GM21786 (cell line): ENCODE results near the gene ADAMTS12.
"Not testable (repeated sequence)": the region's sequence is repeated elsewhere in the genome, so short reads cannot be mapped to it uniquely, and the experiment has no call there.

Experiments used
- ATAC-seq: cut with Tn5 transposase; IDR thresholded peaks from one replicate; pipeline ENCODE4 v1.9.1; 2021; ENCODE audit not compliant: unreplicated experiment

Gene ADAMTS12

GRCh38 chr5:33903118-33903517, 11.3 kb upstream of the ADAMTS12 start:
- no peak for ATAC-seq

- ATAC-seq = no peak
These were observed 9.4 kb upstream of the ADAMTS12 start for GRCh38 chr5:33901156-33901555.

GRCh38 chr5:33894566-33894965, 2.8 kb upstream of the ADAMTS12 start:
- no peak for ATAC-seq

- no peak for ATAC-seq
These were observed 889 bp upstream of the ADAMTS12 start for GRCh38 chr5:33892620-33893137.

GRCh38 chr5:33891446-33891787, 373 bp downstream of the ADAMTS12 start:
- ATAC-seq = peak; percentile 5

GRCh38 chr5:33890131-33891032, 1.4 kb downstream of the ADAMTS12 start:
- peak; percentile 68 for ATAC-seq

- no peak for ATAC-seq
These were observed 3.2 kb downstream of the ADAMTS12 start for GRCh38 chr5:33888587-33888986.

- no peak for ATAC-seq
These were observed 4.5 kb downstream of the ADAMTS12 start for GRCh38 chr5:33887268-33887667.

- ATAC-seq = no peak
These were observed 5.5 kb downstream of the ADAMTS12 start for GRCh38 chr5:33886283-33886682.

- ATAC-seq = no peak
These were observed 6.1 kb downstream of the ADAMTS12 start for GRCh38 chr5:33885679-33886078.

GRCh38 chr5:33883482-33883881, 8.3 kb downstream of the ADAMTS12 start:
- ATAC-seq = no peak

- ATAC-seq = no peak
These were observed 11.5 kb downstream of the ADAMTS12 start for GRCh38 chr5:33880319-33880718.

GRCh38 chr5:33877449-33877848, 14.3 kb downstream of the ADAMTS12 start:
- no peak for ATAC-seq

GRCh38 chr5:33867241-33867640, 24.5 kb downstream of the ADAMTS12 start:
- no peak for ATAC-seq

- ATAC-seq = not testable (repeated sequence)
These were observed 32.6 kb downstream of the ADAMTS12 start for GRCh38 chr5:33859177-33859576.

GRCh38 chr5:33857037-33857436, 34.8 kb downstream of the ADAMTS12 start:
- ATAC-seq = no peak

- no peak for ATAC-seq
These were observed 36.4 kb downstream of the ADAMTS12 start for GRCh38 chr5:33855396-33855795.

GRCh38 chr5:33854733-33855151, 37.0 kb downstream of the ADAMTS12 start:
- no peak for ATAC-seq

GRCh38 chr5:33852837-33853236, 39.0 kb downstream of the ADAMTS12 start:
- no peak for ATAC-seq

- ATAC-seq = no peak
These were observed 39.5 kb downstream of the ADAMTS12 start for GRCh38 chr5:33852319-33852718.

GRCh38 chr5:33850100-33850594, 41.6 kb downstream of the ADAMTS12 start:
- peak; percentile 93 for ATAC-seq

GRCh38 chr5:33848554-33848953, 43.2 kb downstream of the ADAMTS12 start:
- ATAC-seq = peak; percentile 26
